ENCODE data around the gene USP15. TPM values are rescaled to one million over a fixed set of nuclear protein-coding genes. Genes with fewer than 3 reads are reported as not detected.

USP15 gene
- 37.0 TPM for total RNA-seq

GRCh38 chr12:62259993-62260732, at the start of gene USP15:
Gene USP15, plus strand, starts transcription at chr12:62260404. Its CDS starts 11 bp downstream, at chr12:62260415.
- DNase-seq (ENCODE audit: low spot score), result peak; percentile 97

GRCh38 chr12:62210422-62210821, 49.8 kb upstream of the USP15 start:
- DNase-seq (ENCODE audit: low spot score) (no peak), ATAC-seq (peak; percentile 77)

More at GRCh38 chr12:62259993-62260732, at the start of gene USP15:
- ATAC-seq, result peak; percentile 92

- ATAC-seq, result no peak
- DNase-seq (ENCODE audit: low spot score), result no peak
These were observed 48.7 kb upstream of the USP15 start for GRCh38 chr12:62211510-62211909.

- ATAC-seq (no peak), DNase-seq (ENCODE audit: low spot score) (no peak)
These were observed 45.4 kb upstream of the USP15 start for GRCh38 chr12:62214846-62215245.

- ATAC-seq (no peak), DNase-seq (ENCODE audit: low spot score) (no peak)
These were observed 44.7 kb upstream of the USP15 start for GRCh38 chr12:62215506-62215905.

GRCh38 chr12:62217466-62218194, 42.6 kb upstream of the USP15 start:
- ATAC-seq, result no peak
- DNase-seq (ENCODE audit: low spot score), result no peak

GRCh38 chr12:62221107-62221506, 39.1 kb upstream of the USP15 start:
- no peak for DNase-seq (ENCODE audit: low spot score)
- ATAC-seq, result no peak

GRCh38 chr12:62224601-62225000, 35.6 kb upstream of the USP15 start:
- no peak for ATAC-seq
- DNase-seq (ENCODE audit: low spot score), result no peak

GRCh38 chr12:62227091-62227490, 33.1 kb upstream of the USP15 start:
- ATAC-seq, result no peak
- no peak for DNase-seq (ENCODE audit: low spot score)

- DNase-seq (ENCODE audit: low spot score) (no peak), ATAC-seq (no peak)
These were observed 29.6 kb upstream of the USP15 start for GRCh38 chr12:62230652-62231051.

- ATAC-seq (no peak), DNase-seq (ENCODE audit: low spot score) (no peak)
These were observed 28.0 kb upstream of the USP15 start for GRCh38 chr12:62232143-62232729.

GRCh38 chr12:62233805-62234204, 26.4 kb upstream of the USP15 start:
- ATAC-seq (no peak), DNase-seq (ENCODE audit: low spot score) (no peak)

- DNase-seq (ENCODE audit: low spot score) (no peak), ATAC-seq (no peak)
These were observed 20.6 kb upstream of the USP15 start for GRCh38 chr12:62239571-62239970.

GRCh38 chr12:62247281-62248045, 12.7 kb upstream of the USP15 start:
- ATAC-seq, result no peak
- DNase-seq (ENCODE audit: low spot score), result no peak

- ATAC-seq, result no peak
- no peak for DNase-seq (ENCODE audit: low spot score)
These were observed 11.3 kb upstream of the USP15 start for GRCh38 chr12:62248873-62249272.

- no peak for DNase-seq (ENCODE audit: low spot score)
- ATAC-seq, result no peak
These were observed 10.8 kb upstream of the USP15 start for GRCh38 chr12:62249419-62249818.

GRCh38 chr12:62250671-62251608, 9.3 kb upstream of the USP15 start:
- DNase-seq (ENCODE audit: low spot score) (no peak), ATAC-seq (peak; percentile 86)

- DNase-seq (ENCODE audit: low spot score), result no peak
- no peak for ATAC-seq
These were observed 8.6 kb upstream of the USP15 start for GRCh38 chr12:62251609-62251958.

GRCh38 chr12:62252576-62252975, 7.6 kb upstream of the USP15 start:
- ATAC-seq (no peak), DNase-seq (ENCODE audit: low spot score) (no peak)

- ATAC-seq, result no peak
- no peak for DNase-seq (ENCODE audit: low spot score)
These were observed 5.2 kb upstream of the USP15 start for GRCh38 chr12:62254967-62255366.
